GM12878 (cell line): ENCODE results near the gene SARM1. TPM values are rescaled to one million over a fixed set of nuclear protein-coding genes. Genes with fewer than 3 reads are reported as not detected.

Source experiments
- ATAC-seq: fragments of 200-7000 bp; cut with Tn5 transposase; 3 replicates; pipeline ENCODE4 v1.9.1; 2020; ENCODE audit warnings: mild to moderate bottlenecking, moderate library complexity
- BruUV-seq: library from RNA; stranded (reverse); fragments of 400-500 nt; replicated peaks from 2 replicates; lab custom pipeline; 2021; lab: Mats Ljungman, UMichigan
- CTCF ChIA-PET: fragments of 300-600 bp; sonication (Branson Sonifier 250); formaldehyde crosslinking; extraction: SDS; loops from one replicate; lab custom pipeline; 2021; ENCODE audit warnings: inconsistent platforms; lab: Yijun Ruan, JAX
- POLR2A ChIA-PET: fragments of 350-600 bp; formaldehyde crosslinking; extraction: SDS; loops from one replicate; lab custom pipeline; 2021; ENCODE audit warnings: inconsistent platforms; lab: Charles Lee
- RAD21 ChIA-PET: fragments of 300-600 bp; sonication (Branson Sonifier 250); formaldehyde crosslinking; loops from one replicate; lab custom pipeline; 2023; ENCODE audit warnings: antibody characterized with exemption; ENCODE audit not compliant: unreplicated experiment; lab: Charles Lee
- SMC1A ChIA-PET: fragments of 300-600 bp; sonication (Branson Sonifier 250); formaldehyde crosslinking; loops from one replicate; lab custom pipeline; 2023; ENCODE audit not compliant: unreplicated experiment, uncharacterized antibody; lab: Charles Lee
- DNase-seq: peaks from one replicate; pipeline ENCODE4 v3.0.0-alpha.2; 2011; ENCODE audit warnings: low read depth, low spot score
- FAIRE-seq: peaks from 3 replicates; lab custom pipeline; 2011; peaks lifted over from hg19 to GRCh38; lab: Jason Lieb, UNC
- H2AFZ ChIP-seq: 2 replicates; pipeline ENCODE4 v1.6.0; 2011; ENCODE audit warnings: low read depth, low read length, control low read depth; ENCODE audit not compliant: control insufficient read depth
- H3K27ac ChIP-seq: 2 replicates; pipeline ENCODE4 v1.5.1; 2011; ENCODE audit warnings: control low read depth; ENCODE audit not compliant: control insufficient read depth, insufficient read depth
- H3K27me3 ChIP-seq, 2 experiments: replicated peaks in 1 of 2; 2 replicates each; pipeline versions ENCODE4 v1.6.0 to v1.6.1; 2011; ENCODE audit warnings: low read length in 1 of 2; ENCODE audit not compliant: control insufficient read depth in 2 of 2, insufficient read depth in 2 of 2
- H3K36me3 ChIP-seq, 2 experiments: 2 replicates each; pipeline ENCODE4 v1.5.1; 2011; ENCODE audit warnings: low read length in 1 of 2; ENCODE audit not compliant: control insufficient read depth in 2 of 2, insufficient read depth in 2 of 2
- H3K4me1 ChIP-seq: 2 replicates; pipeline ENCODE4 v1.6.1; 2011; ENCODE audit warnings: mild to moderate bottlenecking, low read length, moderate library complexity, mixed read lengths; ENCODE audit not compliant: control insufficient read depth, insufficient read depth
- H3K4me2 ChIP-seq: 2 replicates; pipeline ENCODE4 v1.6.0; 2011; ENCODE audit warnings: control low read depth; ENCODE audit not compliant: control insufficient read depth, insufficient read depth
- H3K4me3 ChIP-seq: fragments of 200-600 bp; sonication (generic); 2 replicates; pipeline ENCODE4 v1.5.1; 2016
- H3K79me2 ChIP-seq: 2 replicates; pipeline ENCODE4 v1.6.0; 2011; ENCODE audit warnings: low read length; ENCODE audit not compliant: control insufficient read depth, insufficient read depth
- H3K9ac ChIP-seq: 2 replicates; pipeline ENCODE4 v1.8.0; 2011; ENCODE audit warnings: low read length, control low read depth, mixed read lengths; ENCODE audit not compliant: control insufficient read depth, insufficient read depth
- H3K9me3 ChIP-seq: replicated peaks from 3 replicates; pipeline ENCODE4 v1.5.1; 2011; ENCODE audit warnings: mild to moderate bottlenecking, low read length; ENCODE audit not compliant: control insufficient read depth, insufficient read depth
- H4K20me1 ChIP-seq: 2 replicates; pipeline ENCODE4 v1.6.0; 2011; ENCODE audit not compliant: control insufficient read depth, insufficient read depth
- BACH1 ChIP-seq: fragments of 450-650 bp; IDR thresholded peaks from 2 replicates; pipeline ENCODE4 v1.6.1; 2017; ENCODE audit warnings: mild to moderate bottlenecking, borderline replicate concordance
- ELK1 ChIP-seq: IDR thresholded peaks from 2 replicates; pipeline ENCODE4 v1.6.1; 2012; ENCODE audit warnings: low read depth, low read length, improper control_type of control experiment
- KAT2A ChIP-seq: conservative IDR thresholded peaks from 2 replicates; pipeline ENCODE4 v1.6.1; 2011; ENCODE audit warnings: low read depth, low read length; ENCODE audit not compliant: control insufficient read depth
- POLR2A ChIP-seq: IDR thresholded peaks from 2 replicates; pipeline ENCODE4 v1.6.1; 2011; ENCODE audit warnings: low read depth, mild to moderate bottlenecking, low read length
- WGBS: methylation state at CpG from one replicate; pipeline ENCODE4 v1.1.6; 2016; ENCODE audit warnings: low lambda C conversion rate; ENCODE audit not compliant: insufficient replicate concordance, insufficient coverage; ENCODE audit errors: missing lambda C conversion rate; 5-methylcytosine and 5-hydroxymethylcytosine counted together
- in situ Hi-C: fragments of 300-500 bp; cut with MboI; formaldehyde crosslinking; loops from 9 replicates; pipeline ENCODE4 v1.14.3; 2018; ENCODE audit warnings: mixed read lengths
- intact Hi-C: fragments of 100-400 bp; cut with micrococcal nuclease; formaldehyde crosslinking; loops from one replicate; pipeline ENCODE4 v1.14.2; 2022; ENCODE audit not compliant: unreplicated experiment
- polyA plus RNA-seq, 11 experiments: library from polyadenylated mRNA; depleted of rRNA in 4 of 11; unstranded in 6 of 11; stranded (reverse) in 5 of 11; fragments of >200 nt; fragmentation: Nextera tagmentation in 4 of 11; fragmentation: Illumina TruSeq in 1 of 11; extraction: Ambion mirVana in 4 of 11; extraction: Trizol in 1 of 11; gene quantifications; 1 replicate in 1 of 11; 2 replicates in 10 of 11; pipeline versions ENCODE4 v1.2.1 to v1.2.3, GENCODE V29; 2011 to 2016; ENCODE audit warnings: inconsistent platforms in 2 of 11, missing spikeins in 2 of 11, low read depth in 1 of 11
- total RNA-seq, 4 experiments: library from RNA; depleted of rRNA in 3 of 4; stranded (reverse); fragments of >200 nt in 3 of 4; fragmentation: Illumina TruSeq in 1 of 4; extraction: Trizol in 1 of 4; gene quantifications; 2 replicates each; pipeline versions ENCODE4 v1.2.1 to v1.2.3, GENCODE V29; 2013 to 2021

The SARM1 gene
- total and polyA plus RNA-seq, 10 of the 15 experiments (the other 5 are each of a cell fraction or from before 2014, with no cell fraction given) = 0.56 to 25.3 (median 11.9) TPM

DNA sequence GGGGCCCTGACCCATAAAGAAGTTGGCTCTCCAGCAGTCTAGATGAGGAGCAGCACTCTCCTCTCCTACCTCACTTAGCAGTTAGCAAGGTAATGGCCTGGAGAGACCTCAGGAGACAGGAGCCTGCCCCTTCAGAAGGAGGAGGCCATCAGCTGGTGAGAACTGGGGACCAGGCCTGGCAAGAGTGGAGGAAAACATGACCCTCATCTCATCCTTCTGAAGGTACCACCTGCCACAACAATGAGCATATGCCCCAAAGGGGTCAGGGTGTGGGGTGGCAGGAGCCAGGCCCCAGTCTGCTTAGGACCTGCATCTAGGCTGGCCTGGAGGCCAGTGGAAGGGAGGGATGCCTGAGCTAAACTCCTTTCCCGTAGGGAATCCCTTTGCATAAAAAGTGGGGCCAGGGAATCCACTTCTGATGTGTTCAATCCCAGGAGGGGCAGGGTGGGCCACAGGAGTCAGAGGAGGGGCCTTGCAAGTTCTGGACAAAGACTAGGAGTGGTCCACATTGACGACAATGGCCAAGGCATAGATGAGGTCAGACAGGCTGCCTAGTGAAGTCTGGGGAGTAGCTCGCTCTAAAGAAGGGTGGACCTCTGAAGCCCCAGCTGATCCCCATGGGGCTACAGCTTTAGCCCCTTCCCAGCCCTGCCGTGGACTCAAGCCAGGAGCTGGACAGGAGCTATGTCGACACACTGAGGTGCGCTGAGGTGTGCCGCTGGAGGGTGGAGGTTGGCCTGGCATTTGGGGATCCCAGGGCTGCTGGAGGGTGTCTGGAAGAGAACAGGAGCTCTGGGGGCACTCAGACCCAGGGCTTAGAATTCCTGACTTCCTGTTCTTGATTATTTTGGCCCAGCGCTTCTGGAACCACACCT, 7.5 kb upstream of the SARM1 start:
- SMC1A ChIA-PET = no interaction called here
- intact Hi-C loops = no loop called here
- no peaks in the 10 kb centered on the region for H3K27me3 ChIP-seq
- TF ChIP-seq ELK1 = no peak
- no peak for TF ChIP-seq KAT2A
- TF ChIP-seq, all 136 proteins: peak for 0
- Histone ChIP-seq H2AFZ (no peak overlapping the region), H3K9ac (no peak overlapping the region), H3K79me2 (no peaks in the 10 kb centered on the region), H3K4me3 (no peak overlapping the region), H3K9me3 (no peaks in the 10 kb centered on the region), H3K27ac (no peak overlapping the region), H3K36me3 (peaks cover 2 to 9% of the 10 kb centered on the region in 2 experiments; a peak in 3 of 4 replicates), H3K4me2 (no peak overlapping the region), H4K20me1 (no peaks in the 10 kb centered on the region), H3K4me1 (no peaks in the 10 kb centered on the region)
- FAIRE-seq = no peak
- no TSS peak for BruUV-seq
- RAD21 ChIA-PET = no interaction called here
- DNase-seq = no peak
- 93% methylated on average over 8 of the region's 8 CpGs for WGBS
- POLR2A ChIA-PET = no interaction called here
- ATAC-seq = no peak
- CTCF ChIA-PET = interaction anchor here (1.4 kb wide), 1 partner anchor 53 kb away, joined by 5 read pairs; no protein-coding TSS in a partner anchor
- in situ Hi-C loops = no loop called here

DNA sequence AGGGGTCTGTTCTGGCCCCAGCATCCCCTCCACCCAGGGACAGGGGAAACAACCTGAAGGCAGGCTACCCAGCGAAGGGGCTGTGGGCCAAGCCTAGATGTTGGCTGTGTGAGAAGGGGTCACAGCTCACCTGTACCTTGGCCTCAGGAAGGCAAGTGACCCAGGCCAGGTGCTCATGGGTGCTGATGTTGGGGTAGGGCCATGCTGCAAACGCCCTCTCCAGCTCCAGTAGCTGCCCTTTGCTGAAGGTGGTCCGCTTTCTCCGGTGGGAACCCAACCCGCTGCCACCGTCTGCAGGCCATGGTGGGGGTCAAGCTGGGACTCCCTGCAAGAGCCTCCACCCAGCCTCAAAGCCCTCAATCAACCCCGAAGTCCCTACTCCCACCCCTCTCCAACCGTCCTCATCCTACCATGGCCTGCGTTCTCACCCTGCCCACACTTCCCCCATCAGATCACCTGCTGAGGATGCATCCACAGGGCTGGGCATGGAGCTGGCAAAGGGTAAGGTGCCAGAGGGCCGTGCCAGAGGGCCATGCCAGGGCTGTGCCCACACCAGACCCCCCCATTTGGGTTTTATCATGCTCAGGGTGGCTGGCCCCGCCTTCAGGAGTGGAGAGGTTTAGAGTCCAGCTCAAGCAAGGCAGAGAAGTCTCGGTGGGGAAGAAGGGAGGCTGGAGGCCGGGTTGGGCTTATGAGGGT, 6.7 kb upstream of the SARM1 start, which contains the start of gene SEBOX:
Gene SEBOX (minus strand): TSS at position 535 of the 699 bp plus-strand sequence. CDS start 48 bp downstream, at position 487.
- no peaks in the 10 kb centered on the region for H3K27me3 ChIP-seq
- intact Hi-C loops (no loop called here), in situ Hi-C loops (no loop called here)
- H3K4me2 ChIP-seq = no peak within 1 kb of the TSS
- TF ChIP-seq BACH1 = no peak
- TF ChIP-seq POLR2A = peak; percentile 9; the same call in 1 of the 2 replicates
- peaks cover 2 to 9% of the 10 kb centered on the region in 2 experiments; a peak in 3 of 4 replicates for H3K36me3 ChIP-seq
- no peak for DNase-seq
- H3K27ac ChIP-seq = no peak within 1 kb of the TSS
- CTCF ChIA-PET = no interaction called here
- H3K9ac ChIP-seq = no peak within 1 kb of the TSS
- no peaks in the 10 kb centered on the region for H4K20me1 ChIP-seq
- 90% methylated on average over 13 of the region's 13 CpGs for WGBS
- no peak for ATAC-seq
- H3K79me2 ChIP-seq = no peaks in the 10 kb centered on the region
- RAD21 ChIA-PET = no interaction called here
- no peaks in the 10 kb centered on the region for H3K9me3 ChIP-seq
- no peak within 1 kb of the TSS for H2AFZ ChIP-seq
- H3K4me1 ChIP-seq = no peaks in the 10 kb centered on the region
- SMC1A ChIA-PET = no interaction called here
- BruUV-seq = no TSS peak
- no peak within 1 kb of the TSS for H3K4me3 ChIP-seq
- no peak for FAIRE-seq
- POLR2A ChIA-PET = no interaction called here
